Hematopoietic multipotent progenitor cell treated with erythropoietin and hydrocortisone succinate and interleukin-3 and kit ligand, for 4 days (in vitro differentiated cells): ENCODE measurements around the gene OBSCN.
"Not testable (repeated sequence)": the region's sequence is repeated elsewhere in the genome, so short reads cannot be mapped to it uniquely, and the experiment has no call there.

Experiments used
- DNase-seq: peaks from one replicate; pipeline ENCODE4 v3.0.0-alpha.2; 2015

The OBSCN gene

DNA sequence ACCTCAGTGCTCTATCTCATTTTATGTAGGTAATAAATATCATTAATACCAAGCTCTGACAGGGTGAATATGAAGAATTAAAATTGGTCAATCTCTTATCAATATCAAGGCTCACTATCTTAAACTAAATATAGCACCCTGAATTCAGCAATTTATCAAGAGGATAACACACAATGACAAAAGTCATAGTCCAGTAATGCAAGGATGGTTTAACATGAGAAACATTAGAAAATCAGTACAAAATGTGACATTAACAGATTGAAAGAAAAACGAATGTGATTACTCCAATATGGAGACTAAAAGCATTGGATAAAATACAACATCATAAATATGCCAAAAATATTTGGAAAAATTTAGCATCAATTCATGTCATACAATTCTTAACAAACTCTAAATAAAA is 53.9 kb downstream of the OBSCN start:
- DNase-seq = no peak

DNA sequence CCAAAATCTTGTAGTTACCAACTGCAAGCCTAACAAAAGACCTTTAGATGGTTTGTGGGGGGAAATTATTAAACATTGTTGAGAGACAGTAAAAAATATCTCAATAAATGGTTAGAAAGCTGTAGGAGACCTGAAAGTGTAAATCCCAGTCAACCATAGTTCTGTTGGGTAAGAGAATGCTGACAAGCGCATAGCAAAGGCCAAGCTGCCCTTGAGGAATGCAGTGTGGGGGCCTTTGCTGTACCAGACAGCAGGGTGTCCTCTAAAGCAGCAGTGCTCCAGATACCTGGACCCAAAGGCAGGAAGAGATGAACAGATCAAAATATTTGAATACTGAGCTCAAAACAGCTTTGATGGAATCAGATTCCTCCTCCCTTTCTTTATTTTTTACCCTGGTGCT is 54.6 kb downstream of the OBSCN start:
- DNase-seq = no peak

DNA sequence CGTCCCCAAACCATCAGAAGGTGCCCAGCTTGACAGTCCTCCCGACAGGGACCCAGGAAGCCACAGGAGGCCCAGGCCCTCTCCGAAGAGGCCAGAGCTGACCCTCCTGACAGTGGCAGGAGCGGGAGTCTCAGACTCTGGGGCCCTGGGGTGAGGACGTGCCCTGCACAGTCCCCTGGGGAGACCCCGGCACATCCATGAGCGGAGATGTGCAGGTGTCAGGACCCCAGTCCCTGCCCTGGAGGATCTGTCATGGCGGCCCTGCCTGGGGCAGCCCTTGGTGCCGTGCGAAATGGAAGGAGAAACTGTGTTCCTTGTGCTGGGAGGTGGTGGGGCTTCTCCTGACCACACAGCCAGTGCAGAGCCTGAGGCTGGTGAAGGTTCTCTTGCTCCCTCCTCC is 55.8 kb downstream of the OBSCN start:
- no peak for DNase-seq

DNA sequence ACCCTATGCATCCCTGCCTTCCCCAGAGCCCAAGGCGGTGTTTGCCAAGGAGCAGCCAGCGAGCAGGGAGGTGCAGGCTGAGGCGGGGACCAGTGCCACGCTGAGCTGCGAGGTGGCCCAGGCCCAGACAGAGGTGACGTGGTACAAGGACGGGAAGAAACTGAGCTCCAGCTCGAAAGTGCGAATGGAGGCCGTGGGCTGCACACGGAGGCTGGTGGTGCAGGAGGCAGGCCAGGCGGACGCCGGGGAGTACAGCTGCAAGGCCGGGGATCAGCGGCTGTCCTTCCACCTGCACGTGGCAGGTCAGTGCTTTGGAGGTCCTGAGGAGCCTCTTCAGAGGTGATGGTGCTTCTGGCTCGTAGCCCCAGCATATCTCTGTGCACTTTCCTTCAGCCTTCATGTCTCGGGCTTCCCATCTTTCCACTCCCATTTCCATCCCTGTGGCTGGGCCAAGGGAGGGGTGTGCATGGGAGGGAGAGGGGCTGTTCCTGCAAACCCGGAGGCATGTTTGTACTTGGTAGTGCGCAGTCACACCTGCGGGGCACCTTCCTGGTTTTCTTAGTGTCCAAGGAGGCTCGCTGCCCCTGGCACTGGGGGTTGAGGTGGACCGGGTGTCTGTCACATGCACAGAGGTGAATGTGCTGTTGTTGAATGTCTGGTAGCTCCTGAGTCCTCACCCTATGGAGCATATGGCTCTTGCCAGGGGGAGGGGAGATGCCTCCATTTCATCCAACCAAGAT is 56.4 kb downstream of the OBSCN start:
- no peak for DNase-seq

DNA sequence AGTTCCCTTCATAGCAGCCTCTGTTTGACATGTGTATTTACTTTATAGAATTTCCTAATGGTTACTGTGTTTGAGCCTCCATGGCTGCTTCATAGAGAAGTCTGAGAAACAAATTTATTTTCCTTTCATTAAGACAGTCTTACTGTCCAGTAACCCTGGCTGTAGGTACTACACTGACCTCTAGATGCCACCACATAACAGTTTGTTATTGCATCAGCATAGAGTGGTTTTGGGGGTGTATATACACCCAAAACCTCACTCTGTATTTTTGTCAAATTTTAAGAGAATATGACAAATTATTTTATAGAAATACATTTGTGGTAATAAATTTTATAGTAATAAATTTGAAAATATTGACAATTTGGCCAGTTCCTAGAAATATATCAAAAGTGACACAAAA is 57.3 kb downstream of the OBSCN start:
- DNase-seq = peak; percentile 55

DNA sequence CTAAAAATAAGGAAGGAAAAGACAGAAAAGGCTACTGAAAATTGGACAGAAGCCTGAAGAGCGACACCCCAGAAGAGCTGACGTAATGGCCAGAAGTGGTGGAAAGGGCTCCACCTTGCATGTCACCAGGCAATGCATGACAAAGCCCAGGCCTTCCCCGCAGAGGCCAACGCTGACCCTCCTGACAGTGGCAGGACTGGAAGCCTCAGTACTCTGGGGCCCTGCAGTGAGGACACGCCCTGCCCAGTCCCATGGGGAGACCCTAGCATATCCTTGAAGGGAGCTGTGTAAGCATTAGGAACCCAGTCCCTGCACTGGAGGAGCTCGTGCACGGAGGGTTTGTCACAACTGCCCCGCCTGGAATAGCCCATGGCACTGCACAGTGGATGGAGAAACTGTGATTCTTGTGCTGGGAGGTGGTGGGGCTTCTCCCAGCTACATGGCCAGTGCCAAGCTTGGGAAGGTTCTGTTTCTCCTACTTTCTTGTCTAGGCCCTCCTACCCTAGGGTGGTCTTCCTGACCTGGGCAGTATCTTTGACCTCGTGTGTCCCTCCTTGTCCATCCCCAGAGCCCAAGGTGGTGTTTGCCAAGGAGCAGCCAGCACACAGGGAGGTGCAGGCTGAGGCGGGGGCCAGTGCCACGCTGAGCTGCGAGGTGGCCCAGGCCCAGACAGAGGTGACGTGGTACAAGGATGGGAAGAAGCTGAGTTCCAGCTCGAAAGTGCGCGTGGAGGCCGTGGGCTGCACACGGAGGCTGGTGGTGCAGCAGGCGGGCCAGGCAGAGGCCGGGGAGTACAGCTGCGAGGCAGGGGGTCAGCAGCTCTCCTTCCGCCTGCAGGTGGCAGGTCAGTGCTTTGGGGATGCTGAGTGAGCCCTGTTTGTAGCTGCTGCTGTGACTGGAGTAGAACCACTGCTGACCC is 60.4 kb downstream of the OBSCN start:
- no peak for DNase-seq

DNA sequence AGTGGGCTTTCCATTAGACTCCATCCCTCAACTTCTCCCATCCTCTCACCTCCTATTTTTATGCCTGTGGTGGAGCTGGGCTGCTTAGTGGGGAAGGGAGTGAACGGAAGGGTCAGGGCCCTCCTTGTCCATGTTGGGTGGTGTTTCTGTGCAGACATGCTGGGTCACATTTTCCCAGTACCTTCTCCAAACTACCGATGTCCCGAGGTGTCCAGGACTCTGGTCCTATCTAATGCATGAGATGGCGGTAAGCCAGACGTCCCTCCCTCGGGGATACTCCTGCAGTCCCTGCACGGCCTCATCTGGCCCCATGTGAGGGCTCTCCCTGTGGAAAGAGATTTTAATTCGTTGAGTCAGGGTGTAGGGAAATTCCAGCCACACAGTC is 61.0 kb downstream of the OBSCN start:
- no peak for DNase-seq

DNA sequence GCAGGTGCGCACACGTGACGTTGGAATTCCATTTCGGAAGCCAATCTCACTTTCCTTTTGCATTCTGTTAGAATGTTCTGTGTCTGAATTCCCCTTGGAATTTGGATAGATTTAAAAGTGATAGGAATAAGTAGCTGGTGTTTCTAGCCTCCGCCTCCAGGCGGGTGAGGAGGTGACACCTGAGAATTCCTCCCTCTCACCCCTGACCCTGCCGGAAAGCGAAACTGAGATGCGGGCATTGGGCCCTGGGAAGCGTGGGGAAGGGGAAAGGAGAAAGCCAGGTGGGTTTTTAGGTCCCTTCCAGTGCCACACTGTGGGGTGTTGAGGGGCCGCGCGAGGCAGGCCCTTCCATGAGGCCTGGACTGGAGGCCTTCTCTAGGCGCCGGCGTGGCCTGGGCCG is 61.6 kb downstream of the OBSCN start:
- DNase-seq = not testable (repeated sequence)

DNA sequence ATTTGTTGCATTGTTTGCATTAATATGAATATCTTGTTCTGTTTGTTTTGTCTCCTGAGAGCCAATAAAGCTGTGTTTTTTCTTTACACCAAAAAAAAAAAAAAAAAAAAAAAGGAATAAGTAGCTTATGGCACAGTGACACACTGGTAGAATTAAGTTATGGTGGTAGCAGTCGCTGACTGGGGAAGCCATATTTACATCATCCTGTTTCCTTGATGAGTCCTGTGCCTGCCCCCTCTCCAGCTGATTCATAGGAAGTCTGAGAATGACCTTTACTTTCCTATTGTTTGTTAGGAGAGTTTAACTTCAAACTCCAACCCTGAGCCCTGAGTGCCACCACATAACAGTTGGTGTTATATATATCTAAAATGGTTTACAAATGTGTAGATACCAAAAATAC is 62.2 kb downstream of the OBSCN start:
- no peak for DNase-seq

DNA sequence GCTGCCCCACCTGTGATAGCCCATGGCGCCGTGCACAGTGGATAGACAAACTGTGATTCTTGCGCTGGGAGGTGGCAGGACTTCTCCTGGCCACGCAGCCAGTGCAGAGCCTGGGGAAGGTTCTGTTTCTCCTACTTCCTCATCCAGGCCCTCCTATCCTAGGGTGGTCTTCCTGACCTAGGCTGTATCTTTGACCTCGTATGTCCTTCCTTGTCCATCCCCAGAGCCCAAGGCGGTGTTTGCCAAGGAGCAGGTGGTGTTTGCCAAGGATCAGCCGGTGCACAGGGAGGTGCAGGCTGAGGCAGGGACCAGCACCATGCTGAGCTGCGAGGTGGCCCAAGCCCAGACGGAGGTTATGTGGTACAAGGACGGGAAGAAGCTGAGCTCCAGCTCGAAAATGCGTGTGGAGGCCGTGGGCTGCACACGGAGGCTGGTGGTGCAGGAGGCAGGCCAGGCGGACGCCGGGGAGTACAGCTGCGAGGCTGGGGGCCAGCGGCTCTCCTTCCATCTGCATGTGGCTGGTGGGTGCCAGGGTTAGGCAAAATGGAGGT is 63.9 kb downstream of the OBSCN start:
- DNase-seq = no peak

DNA sequence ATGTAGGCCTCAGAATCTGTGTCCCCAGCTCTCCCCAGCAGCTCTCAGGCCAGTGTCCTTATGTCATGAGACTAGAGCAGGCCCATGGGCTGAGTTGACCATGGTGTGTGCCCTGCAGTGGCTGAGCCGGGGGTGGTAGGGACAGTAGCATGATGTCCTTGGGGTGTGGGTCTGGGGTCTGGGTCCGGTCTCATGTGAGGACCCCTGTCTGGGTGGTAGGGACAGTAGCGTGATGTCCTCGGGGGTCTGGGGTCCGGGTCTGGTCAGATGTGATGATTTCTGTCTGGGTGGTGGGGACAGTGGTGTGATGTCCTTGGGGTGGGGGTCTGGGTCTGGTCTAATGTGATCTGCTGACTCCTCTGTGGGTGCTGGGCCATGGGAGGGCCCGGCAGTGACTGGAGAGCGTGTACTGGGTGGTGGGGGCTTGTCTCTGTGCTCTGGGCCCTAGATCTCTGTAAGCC is 64.5 kb downstream of the OBSCN start:
- no peak for DNase-seq

DNA sequence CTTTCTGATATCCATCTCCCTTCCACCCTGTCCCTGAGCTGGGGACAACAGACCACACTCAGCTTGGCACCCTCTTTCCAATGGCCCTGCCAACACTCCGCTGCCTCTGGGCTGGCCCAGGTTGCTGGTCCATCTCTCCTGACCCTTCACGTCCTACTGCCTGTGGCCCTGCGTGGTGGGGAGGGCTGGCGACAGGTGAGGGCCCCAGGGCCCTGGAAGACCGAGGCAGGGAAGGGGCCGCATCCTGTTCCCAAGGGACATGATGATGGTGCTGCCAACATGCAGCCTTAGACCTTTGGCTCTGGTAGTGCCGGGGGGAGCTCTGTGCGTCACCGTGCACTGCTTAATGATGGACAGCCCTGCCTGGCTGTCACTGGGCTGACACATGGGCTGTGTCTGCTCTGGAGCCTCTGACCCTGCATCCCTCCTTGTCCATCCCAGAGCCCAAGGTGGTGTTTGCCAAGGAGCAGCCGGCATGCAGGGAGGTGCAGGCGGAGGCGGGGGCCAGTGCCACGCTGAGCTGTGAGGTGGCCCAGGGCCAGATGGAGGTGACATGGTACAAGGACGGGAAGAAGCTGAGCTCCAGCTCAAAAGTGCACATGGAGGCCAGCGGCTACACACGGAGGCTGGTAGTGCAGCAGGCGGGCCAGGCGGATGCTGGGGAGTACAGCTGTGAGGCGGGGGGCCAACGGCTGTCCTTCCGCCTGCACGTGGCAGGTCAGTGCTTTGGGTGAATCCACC is 65.2 kb downstream of the OBSCN start:
- no peak for DNase-seq

DNA sequence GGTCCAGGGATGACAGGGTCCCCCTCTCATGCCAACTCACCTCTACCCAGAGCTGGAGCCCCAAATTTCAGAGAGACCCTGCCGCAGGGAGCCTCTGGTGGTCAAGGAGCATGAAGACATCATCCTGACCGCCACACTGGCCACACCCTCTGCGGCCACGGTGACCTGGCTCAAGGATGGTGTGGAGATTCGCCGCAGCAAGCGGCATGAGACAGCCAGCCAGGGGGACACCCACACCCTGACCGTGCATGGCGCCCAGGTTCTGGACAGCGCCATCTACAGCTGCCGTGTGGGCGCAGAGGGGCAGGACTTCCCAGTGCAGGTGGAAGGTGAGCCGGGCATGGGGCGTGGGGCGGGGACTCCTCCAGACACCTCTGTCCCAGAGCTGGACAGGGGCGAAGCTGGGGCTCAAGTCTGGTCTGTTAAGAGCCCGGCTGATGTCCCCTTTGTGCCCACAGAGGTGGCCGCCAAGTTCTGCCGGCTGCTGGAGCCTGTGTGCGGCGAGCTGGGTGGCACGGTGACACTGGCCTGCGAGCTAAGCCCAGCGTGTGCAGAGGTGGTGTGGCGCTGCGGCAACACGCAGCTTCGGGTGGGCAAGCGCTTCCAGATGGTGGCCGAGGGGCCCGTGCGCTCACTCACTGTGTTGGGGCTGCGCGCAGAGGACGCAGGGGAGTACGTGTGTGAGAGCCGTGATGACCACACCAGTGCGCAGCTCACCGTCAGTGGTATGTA is 66.0 kb downstream of the OBSCN start:
- no peak for DNase-seq

DNA sequence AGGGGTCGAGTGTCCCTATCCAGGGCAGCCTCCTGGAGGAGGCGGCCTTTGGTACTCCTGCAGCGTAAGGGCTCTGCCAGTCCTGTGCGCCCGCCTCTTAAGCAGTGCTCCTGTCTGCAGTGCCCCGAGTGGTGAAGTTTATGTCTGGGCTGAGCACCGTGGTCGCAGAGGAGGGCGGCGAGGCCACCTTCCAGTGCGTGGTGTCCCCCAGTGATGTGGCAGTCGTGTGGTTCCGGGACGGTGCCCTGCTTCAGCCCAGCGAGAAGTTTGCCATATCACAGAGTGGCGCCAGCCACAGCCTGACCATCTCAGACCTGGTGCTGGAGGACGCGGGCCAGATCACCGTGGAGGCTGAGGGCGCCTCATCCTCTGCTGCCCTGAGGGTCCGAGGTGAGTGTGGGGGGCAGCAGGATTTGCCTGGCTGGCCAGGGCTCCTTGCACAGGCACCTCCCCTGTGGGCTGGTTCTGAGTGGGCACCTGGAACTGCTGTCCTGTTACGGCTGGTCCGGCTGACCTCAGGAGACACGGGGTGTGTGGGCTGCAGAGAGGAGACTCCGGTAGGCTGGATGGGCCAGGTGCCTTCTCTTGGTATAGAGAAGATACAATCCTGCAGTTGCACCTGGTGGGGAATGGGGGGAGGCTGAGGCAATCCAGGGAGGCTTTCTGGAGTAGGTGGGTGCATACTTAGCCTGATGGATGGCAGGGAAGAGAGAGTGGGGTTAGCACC is 66.8 kb downstream of the OBSCN start:
- peak; percentile 41 for DNase-seq

DNA sequence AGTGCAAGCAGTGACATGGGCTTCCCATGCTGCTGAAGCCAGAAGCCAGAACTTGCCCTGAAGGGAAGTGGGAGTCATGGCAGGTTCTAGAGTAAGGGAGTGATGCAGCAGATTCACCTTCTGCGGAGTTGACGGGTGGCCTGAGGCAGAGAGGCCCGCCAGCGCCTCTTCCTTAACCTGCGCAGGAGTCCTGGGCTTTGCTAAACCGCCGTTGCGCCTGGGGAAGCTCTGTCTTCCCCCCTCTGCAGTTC is 67.3 kb downstream of the OBSCN start:
- no peak for DNase-seq

DNA sequence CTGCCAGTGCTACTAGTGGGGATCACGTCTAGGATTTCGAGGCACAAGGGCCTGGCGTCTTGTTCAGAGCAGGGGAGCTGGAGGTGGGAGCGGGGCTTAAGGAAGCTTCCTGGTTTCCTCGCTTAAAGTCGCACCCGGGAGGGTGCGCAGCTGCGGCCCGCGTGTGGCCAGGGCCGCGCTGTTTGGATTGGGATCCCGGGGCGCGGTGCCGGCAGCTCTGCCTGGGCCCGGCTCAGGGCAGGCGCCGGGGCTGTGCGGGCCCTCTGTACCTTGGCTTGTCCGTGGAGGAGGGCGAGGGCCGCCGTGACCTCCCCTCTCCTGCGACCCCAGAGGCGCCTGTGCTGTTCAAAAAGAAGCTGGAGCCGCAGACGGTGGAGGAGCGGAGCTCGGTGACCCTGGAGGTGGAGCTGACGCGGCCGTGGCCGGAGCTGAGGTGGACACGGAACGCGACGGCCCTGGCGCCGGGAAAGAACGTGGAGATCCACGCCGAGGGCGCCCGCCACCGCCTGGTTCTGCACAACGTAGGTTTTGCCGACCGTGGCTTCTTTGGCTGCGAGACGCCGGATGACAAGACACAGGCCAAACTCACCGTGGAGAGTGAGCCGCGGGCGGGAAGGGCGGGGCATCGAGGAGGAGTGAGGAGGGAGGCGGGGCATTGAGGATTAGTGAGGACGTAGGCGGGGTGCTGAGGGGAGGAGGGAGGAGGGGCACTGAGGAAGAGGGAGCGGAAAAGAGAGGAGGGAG is 67.8 kb downstream of the OBSCN start:
- peak; percentile 95 for DNase-seq

DNA sequence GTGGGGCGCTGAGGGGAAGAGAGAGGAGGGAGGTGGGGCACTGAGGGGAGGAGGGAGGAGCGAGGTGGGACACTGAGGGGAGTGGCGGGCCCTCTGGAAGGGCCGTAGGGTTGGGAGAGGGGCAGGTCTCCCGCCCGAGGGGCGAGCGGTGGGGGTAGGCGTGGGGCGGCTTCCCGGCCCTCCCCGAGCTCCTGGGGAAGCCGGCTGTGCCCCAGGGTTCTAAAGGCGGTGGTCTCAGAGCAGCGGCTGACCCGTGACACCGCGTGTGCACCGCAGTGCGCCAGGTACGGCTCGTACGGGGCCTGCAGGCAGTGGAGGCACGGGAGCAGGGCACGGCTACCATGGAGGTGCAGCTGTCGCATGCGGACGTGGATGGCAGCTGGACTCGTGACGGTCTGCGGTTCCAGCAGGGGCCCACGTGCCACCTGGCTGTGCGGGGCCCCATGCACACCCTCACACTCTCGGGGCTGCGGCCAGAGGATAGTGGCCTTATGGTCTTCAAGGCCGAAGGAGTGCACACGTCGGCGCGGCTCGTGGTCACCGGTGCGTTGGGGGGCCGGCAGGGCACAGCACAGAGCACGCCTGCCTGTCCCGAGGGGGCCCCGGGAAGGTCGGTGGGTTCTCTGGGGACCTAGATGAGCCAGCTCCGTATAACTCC is 68.5 kb downstream of the OBSCN start:
- DNase-seq = no peak

DNA sequence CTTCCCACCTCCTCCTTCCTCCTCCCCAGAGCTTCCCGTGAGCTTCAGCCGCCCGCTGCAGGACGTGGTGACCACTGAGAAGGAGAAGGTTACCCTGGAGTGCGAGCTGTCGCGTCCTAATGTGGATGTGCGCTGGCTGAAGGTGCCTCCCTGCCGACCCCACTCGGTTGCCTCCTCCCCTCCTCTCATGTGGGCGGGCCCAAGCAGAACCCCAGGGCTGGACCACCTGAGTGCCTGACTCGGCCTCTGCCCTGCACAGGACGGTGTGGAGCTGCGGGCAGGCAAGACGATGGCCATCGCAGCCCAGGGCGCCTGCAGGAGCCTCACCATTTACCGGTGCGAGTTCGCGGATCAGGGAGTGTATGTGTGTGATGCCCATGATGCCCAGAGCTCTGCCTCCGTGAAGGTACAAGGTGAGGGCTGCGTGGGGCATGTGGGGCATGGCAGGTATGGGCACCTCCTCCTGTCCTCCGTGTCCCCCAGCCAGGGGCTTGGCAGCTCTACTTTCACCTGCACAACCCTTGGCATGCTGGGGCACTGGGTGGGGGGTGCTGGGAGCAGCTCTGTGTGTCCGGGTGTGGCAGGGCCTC is 69.2 kb downstream of the OBSCN start:
- no peak for DNase-seq

DNA sequence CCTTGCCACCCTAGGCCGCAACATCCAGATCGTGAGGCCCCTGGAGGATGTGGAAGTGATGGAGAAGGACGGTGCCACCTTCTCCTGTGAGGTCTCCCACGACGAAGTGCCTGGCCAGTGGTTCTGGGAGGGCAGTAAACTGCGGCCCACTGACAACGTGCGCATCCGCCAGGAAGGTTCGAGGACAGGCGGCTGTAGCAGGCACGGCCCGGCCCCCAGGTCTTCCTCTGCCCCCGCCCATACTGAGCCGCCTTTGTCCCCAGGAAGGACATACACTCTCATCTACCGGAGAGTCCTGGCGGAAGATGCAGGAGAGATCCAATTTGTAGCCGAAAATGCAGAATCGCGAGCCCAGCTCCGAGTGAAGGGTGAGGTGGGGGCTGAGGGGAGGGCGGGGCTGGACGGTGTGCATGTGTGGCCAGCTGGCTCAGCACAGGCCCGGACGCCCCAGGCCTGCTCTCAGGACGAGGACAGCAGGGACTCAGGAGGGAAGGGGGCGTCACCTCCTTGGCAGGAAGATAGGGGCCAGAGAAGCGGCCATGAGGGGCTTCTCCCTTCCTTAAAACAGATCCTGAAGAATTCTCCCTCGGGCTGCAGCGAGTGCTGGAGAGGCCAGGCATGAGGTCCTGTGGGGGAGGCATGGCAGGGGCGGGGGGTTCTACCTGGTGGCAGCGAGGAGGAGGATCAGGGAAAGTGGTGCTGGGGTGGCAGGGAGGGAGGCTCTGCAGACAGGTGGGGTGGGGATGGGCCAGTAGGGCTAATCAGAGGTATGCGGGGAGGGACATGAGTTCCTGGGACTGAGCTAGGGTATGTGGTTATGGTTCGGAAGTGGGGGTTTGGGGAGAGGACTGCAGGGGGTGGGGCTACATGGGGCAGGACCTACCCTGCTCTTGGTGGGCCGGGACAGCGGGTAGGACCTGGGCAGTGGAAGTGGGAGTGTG is 69.9 kb downstream of the OBSCN start:
- no peak for DNase-seq
